ENCODE measurements around the gene VILL. TPM values are rescaled to one million over a fixed set of nuclear protein-coding genes. Genes with fewer than 3 reads are reported as not detected.

The VILL gene
- polyA plus RNA-seq, 1 of the 3 experiments (the other 2 are of a cell fraction) = 8.8 TPM

- H3K79me2 ChIP-seq (ENCODE audit: insufficient read depth) = no peaks in the 10 kb centered on the region
- no peaks in the 10 kb centered on the region for H3K27me3 ChIP-seq (ENCODE audit: insufficient read depth)
- ChIA-PET CTCF (interaction anchor here (1.0 to 1.7 kb wide), 2 partner anchors 15 to 17 kb away, joined by 3 to 4 read pairs; no protein-coding TSS in a partner anchor), POLR2A (no interaction called here)
- no peak for DNase-seq
- H3K36me3 ChIP-seq (replicated peaks in 1 of 2; ENCODE audit: control insufficient read depth in 1 of 2, insufficient read depth in 2 of 2, low read length in 1 of 2) = no peaks in the 10 kb centered on the region
- peaks cover 0 to 4% of the 10 kb centered on the region in 2 experiments; a peak in 2 of 4 replicates for H3K4me1 ChIP-seq (ENCODE audit: control insufficient read depth in 1 of 2, insufficient read depth in 2 of 2, low read depth in 1 of 2, low read length in 1 of 2)
- H4K20me1 ChIP-seq (ENCODE audit: insufficient read depth) = no peaks in the 10 kb centered on the region
- H3K4me2 ChIP-seq = no peak overlapping the region
- no peak for TF ChIP-seq JUND (IDR thresholded peaks at IDR 0.05)
- no peak for TF ChIP-seq FOSL2 (IDR thresholded peaks at IDR 0.05; ENCODE audit: borderline replicate concordance, low read depth)
- no peak for TF ChIP-seq IRF3 (IDR thresholded peaks at IDR 0.05; ENCODE audit: low read depth, low read length)
- no peak for TF ChIP-seq FOXM1 (IDR thresholded peaks at IDR 0.05; ENCODE audit: low read depth)
- TF ChIP-seq NRF1 (IDR thresholded peaks at IDR 0.05; ENCODE audit: low read depth, low read length) = no peak
- no peak for TF ChIP-seq EP300 (IDR thresholded peaks at IDR 0.05; ENCODE audit: borderline replicate concordance in 1 of 2, low read depth in 1 of 2, low read length in 1 of 2)
- no peak for TF ChIP-seq USF1 (IDR thresholded peaks at IDR 0.05; ENCODE audit: borderline replicate concordance, low read depth)
- no peak for TF ChIP-seq USF2 (IDR thresholded peaks at IDR 0.05; ENCODE audit: borderline replicate concordance, low read depth, low read length)
- no peak for TF ChIP-seq GABPA (IDR thresholded peaks at IDR 0.05; ENCODE audit: low read depth)
- no peak overlapping the region for H3K27ac ChIP-seq (ENCODE audit: low read depth in 2 of 2, low read length in 1 of 2)
- no peak overlapping the region for H3K4me3 ChIP-seq (ENCODE audit: low read depth in 2 of 2, low read length in 1 of 2)
- WGBS (ENCODE audit: low lambda C conversion rate) = 98% methylated on average over 6 of the region's 7 CpGs
- peaks cover 4% of the 10 kb centered on the region for H3F3A ChIP-seq (replicated peaks; ENCODE audit: insufficient read depth)
- H3K9me2 ChIP-seq = no peaks in the 10 kb centered on the region
- no peak overlapping the region for H2AFZ ChIP-seq (ENCODE audit: low read depth)
- no peak overlapping the region for H3K9ac ChIP-seq
- no peaks in the 10 kb centered on the region for H3K9me3 ChIP-seq
These were observed 635 bp upstream of the VILL start for GRCh38 chr3:37989821-37990480.

GRCh38 chr3:37991109-37991508 lies 523 bp downstream of the VILL start:
- POLR2A ChIA-PET = no interaction called here
- Histone ChIP-seq H3K9ac (no peak overlapping the region), H3K9me3 (no peaks in the 10 kb centered on the region), H3K27ac (ENCODE audit: low read depth in 2 of 2, low read length in 1 of 2) (no peak overlapping the region), H4K20me1 (ENCODE audit: insufficient read depth) (no peaks in the 10 kb centered on the region), H3K4me2 (no peak overlapping the region), H3K4me1 (ENCODE audit: control insufficient read depth in 1 of 2, insufficient read depth in 2 of 2, low read depth in 1 of 2, low read length in 1 of 2) (peaks cover 0 to 8% of the 10 kb centered on the region in 2 experiments; a peak in 2 of 4 replicates), H3K4me3 (ENCODE audit: low read depth in 2 of 2, low read length in 1 of 2) (no peak overlapping the region), H3F3A (replicated peaks; ENCODE audit: insufficient read depth) (peaks cover 4% of the 10 kb centered on the region), H3K9me2 (no peaks in the 10 kb centered on the region), H3K79me2 (ENCODE audit: insufficient read depth) (no peaks in the 10 kb centered on the region), H3K36me3 (replicated peaks in 1 of 2; ENCODE audit: control insufficient read depth in 1 of 2, insufficient read depth in 2 of 2, low read length in 1 of 2) (no peaks in the 10 kb centered on the region), H3K27me3 (ENCODE audit: insufficient read depth) (no peaks in the 10 kb centered on the region), H2AFZ (ENCODE audit: low read depth) (no peak overlapping the region)
- no peak for DNase-seq
- TF ChIP-seq NFIC (IDR thresholded peaks at IDR 0.05; ENCODE audit: borderline replicate concordance) = no peak
- CTCF ChIA-PET = no interaction called here
- 79% methylated on average over 6 of the region's 6 CpGs for WGBS (ENCODE audit: low lambda C conversion rate)

Data from SK-N-SH (cell line).